Spleen (tissue), 7 donors: ENCODE data around the gene SLC37A3.

Experiments
- POLR2A ChIP-seq, 3 donors: fragments of 450-650 bp; IDR thresholded peaks; one replicate each; pipeline ENCODE4 v1.5.1; 2017; ENCODE audit warnings: antibody characterized with exemption in 3 of 3, mild to moderate bottlenecking in 1 of 3
- TF ChIP-seq, protein P1 (sequence below), 11 experiments: fragments of 200-600 bp in 7 of 11; fragments of 450-650 bp in 4 of 11; sonication (generic) in 4 of 11; IDR thresholded peaks in 8 of 11; conservative IDR thresholded peaks in 3 of 11; 1 replicate in 7 of 11; 2 replicates in 4 of 11; pipeline versions ENCODE4 v1.4.0 to v1.8.0; 2016 to 2021; ENCODE audit warnings: antibody characterized with exemption in 11 of 11, inconsistent platforms in 4 of 11, mild to moderate bottlenecking in 1 of 11
- donor health status: DM: no; HTN: no; CAD: no; lungs with moderate emphysema.
- donor health status: DM: no; HTN: no; CAD: no.
- donor health status: DM: no; HTN: no; CAD: no.

DNA sequence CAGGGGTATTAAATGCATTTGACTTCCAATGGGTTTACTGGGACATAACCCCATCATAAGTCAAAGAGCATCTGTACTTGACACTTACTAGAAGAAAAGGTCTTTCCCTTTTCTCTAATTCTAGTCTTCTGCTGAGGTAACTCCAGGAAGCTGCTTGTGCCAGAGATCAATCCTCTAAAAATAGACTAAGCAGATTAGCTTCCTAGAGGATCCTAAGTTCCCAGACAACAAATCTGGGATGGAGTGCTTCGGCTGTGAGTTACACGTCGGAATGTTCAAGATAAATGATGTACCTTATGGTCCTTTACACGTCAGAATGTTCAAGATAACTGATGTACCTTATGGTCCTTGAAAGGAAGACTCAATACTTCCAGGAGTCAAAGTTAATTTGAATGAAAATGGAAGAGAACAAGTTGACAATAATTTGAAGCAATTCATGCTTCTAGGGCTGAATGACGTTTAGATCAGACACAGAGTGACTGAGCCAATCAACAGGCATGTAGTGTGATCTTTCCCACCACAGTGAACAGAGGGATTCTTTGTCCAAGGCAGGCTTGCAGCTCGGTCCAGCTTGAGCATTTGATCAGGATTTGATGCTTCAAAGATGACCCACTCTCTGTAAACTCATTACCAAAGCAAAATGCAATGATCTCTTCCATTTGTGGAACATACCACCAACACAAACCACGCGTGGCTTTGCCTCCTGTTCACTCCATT lies 63.8 kb downstream of the SLC37A3 start:
- TF ChIP-seq POLR2A (IDR thresholded peaks at IDR 0.05) = no peak
- TF ChIP-seq, protein P1, sequence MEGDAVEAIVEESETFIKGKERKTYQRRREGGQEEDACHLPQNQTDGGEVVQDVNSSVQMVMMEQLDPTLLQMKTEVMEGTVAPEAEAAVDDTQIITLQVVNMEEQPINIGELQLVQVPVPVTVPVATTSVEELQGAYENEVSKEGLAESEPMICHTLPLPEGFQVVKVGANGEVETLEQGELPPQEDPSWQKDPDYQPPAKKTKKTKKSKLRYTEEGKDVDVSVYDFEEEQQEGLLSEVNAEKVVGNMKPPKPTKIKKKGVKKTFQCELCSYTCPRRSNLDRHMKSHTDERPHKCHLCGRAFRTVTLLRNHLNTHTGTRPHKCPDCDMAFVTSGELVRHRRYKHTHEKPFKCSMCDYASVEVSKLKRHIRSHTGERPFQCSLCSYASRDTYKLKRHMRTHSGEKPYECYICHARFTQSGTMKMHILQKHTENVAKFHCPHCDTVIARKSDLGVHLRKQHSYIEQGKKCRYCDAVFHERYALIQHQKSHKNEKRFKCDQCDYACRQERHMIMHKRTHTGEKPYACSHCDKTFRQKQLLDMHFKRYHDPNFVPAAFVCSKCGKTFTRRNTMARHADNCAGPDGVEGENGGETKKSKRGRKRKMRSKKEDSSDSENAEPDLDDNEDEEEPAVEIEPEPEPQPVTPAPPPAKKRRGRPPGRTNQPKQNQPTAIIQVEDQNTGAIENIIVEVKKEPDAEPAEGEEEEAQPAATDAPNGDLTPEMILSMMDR (IDR thresholded peaks at IDR 0.05 in 8 of 11, conservative IDR thresholded peaks at IDR 0.05 in 3 of 11) = no peak
